HG03558 (cell line): ENCODE data around the gene TGM3.
"Not testable (repeated sequence)": the region's sequence is repeated elsewhere in the genome, so short reads cannot be mapped to it uniquely, and the experiment has no call there.

Experiments used
- ATAC-seq: cut with Tn5 transposase; IDR thresholded peaks from one replicate; pipeline ENCODE4 v1.9.1; 2021; ENCODE audit warnings: moderate number of reproducible peaks; ENCODE audit not compliant: unreplicated experiment; ENCODE audit errors: extremely low read depth

Gene TGM3, protein sequence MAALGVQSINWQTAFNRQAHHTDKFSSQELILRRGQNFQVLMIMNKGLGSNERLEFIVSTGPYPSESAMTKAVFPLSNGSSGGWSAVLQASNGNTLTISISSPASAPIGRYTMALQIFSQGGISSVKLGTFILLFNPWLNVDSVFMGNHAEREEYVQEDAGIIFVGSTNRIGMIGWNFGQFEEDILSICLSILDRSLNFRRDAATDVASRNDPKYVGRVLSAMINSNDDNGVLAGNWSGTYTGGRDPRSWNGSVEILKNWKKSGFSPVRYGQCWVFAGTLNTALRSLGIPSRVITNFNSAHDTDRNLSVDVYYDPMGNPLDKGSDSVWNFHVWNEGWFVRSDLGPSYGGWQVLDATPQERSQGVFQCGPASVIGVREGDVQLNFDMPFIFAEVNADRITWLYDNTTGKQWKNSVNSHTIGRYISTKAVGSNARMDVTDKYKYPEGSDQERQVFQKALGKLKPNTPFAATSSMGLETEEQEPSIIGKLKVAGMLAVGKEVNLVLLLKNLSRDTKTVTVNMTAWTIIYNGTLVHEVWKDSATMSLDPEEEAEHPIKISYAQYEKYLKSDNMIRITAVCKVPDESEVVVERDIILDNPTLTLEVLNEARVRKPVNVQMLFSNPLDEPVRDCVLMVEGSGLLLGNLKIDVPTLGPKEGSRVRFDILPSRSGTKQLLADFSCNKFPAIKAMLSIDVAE

DNA sequence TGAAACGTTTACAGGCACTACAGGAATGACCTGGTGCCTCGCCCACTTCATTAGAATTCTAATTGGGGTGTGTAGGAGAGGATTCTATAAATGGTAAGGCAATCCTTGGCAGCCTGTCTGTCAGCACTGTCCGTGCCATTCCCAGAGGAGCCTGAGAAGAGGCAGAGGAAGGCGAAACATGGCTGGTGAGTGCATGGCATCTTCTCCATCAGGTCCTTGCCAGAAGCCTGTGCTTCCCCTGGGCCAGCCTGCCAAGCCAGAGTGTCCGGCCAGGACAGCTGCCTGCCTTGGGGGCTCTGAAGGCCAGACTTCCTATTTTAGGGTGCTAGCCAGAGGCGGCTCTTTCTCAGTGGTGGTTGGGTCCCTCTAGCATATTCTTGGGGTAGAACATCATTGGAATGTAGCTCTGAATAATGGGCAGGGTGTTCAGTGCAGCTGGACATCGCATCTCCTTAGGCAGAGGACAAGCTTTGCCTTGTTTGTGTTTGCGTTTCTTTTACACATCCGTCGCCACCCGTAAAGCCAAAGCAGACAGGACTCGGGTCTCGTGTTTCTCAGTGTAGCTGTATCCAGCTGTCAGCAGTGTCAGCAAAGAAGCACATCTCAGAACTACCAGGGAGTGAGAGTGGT is at the start of gene TGM3:
TGM3 (plus strand) TSS at position 116 of the 630 bp plus-strand sequence; CDS start at position 179, 63 bp downstream.
- ATAC-seq, result no peak

DNA sequence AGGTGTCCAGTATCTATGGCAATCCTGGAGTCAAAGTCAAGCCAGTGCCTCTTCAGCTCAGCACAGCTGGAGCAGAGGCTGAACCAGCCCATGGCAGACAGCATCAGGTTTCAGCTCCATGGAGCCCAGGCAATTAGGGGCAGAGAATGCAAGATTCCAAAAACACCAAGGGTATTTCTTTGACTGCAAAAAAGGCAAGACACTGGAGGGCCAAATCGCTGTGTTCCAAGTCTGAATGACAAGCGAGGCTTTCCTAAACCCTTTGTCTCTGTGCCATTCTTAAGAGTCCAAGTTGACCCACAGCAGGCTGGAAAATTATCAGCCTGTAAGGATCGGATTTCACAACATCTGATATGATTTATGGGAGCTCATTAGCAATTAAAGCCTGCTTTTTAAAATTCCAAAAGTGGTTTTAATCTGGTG is 49.7 kb upstream of the TGM3 start:
- ATAC-seq, result no peak

DNA sequence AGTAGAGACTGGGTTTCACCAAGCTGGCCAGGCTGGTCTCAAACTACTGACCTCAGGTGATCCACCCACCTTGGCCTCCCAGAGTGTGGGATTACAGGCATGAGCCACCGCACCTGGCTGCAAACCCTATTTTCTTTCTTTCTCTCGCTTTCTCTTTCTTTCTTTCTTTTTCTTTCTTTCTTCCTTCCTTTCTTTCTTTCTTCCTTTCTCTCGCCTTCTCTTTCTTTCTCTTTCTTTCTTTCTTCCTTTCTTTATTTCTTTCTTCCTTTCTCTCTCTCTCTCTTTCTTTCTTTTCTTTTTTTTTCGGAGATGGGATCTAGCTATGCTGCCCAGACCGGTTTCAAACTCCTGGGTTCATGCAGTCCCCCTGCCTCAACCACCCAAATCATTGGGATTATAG is 47.0 kb upstream of the TGM3 start:
- no peak for ATAC-seq

GRCh38 chr20:2249935-2250334 is 45.9 kb upstream of the TGM3 start:
- no peak for ATAC-seq

DNA sequence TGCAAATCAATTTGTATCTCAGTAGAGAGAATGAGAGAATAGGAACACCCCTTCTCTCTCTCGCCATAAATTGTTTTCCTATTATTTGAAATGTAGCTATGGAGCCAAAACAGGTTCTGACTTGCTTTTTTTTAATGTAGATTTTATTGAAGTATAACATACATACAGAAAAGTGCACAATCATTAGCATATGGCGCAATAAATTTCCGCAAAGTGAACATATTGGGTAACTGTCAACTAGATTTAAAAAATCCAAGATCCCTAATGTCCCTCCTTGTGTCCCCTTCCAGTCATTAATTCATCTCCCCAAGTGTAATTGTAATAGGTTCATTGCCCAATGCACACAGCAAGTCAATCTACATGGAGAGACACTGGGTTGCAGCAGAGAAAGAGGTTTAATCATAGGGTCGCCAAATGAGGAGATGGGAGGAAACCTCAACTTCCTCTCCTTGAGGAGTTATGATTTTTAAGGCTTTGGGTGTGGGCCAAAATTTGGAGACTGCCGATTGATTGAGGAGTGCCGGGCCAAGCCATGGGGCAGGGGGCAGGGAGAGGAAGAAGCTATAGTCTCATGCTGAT is 43.3 kb upstream of the TGM3 start:
- no peak for ATAC-seq

DNA sequence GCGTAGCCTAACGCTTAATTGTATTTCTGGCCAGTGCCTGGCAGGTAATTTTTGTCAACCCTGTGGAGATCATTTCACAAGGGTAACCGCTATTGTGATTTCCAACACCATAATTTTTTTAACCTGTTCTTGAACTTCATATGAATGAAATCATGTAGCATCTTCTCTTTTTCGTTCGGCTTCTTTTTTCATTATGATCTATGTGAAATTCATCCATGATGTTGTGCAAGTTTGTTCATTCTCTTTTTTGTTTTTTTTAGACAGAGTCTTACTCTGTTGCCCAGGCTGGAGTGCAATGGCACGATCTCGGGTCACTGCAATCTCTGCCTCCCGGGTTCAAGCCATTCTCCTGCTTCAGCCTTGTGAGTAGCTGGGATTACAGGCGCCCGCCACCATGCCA is 42.5 kb upstream of the TGM3 start:
- ATAC-seq, result no peak

DNA sequence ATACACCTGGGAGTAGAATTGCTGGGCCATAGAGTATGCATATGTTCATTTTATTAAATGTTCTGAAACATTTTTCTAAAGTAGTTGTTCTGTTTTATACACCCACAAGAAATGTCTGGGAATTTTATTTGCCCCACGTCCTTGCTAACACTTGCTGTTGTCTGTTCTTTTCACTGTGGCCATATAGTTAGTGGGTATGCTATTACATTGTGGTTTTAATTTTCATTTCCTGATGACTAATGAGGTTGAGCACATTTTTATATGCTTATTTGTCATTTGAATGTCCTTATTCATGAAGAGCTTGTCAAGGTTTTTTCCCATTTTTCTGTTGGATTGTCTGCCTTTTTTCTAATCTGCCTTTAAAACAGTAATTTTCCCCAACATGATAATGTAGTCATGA is 41.5 kb upstream of the TGM3 start:
- no peak for ATAC-seq

DNA sequence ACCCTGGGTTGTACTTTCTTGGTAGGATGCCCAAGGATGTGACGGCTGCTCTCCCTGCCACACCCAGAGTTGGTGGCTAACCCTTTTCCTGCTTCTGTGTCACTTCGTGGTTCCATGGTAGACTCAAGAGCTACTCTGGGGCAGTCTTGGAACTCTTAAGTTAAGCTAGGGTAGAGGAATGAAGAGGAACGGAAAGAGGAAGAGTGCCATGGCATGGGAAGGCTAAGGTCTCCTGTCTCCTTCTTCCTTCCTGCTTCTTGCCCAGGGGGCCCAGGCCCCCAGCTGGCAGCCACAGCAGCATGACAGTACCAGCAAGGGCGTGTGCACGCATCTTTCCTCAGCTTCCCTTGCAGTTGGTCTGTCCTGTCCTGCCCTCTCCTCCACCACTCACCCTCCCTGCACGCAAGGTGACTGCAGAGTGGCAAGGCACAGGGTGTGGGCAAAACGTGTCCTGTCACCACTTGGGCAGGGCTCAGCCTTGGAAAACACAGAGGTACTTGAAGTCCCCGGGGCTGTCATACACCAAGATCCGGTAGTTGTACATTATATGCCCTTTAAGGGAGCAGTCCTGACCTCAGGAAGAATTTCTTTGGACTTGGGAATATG is 39.8 kb upstream of the TGM3 start:
- ATAC-seq, result no peak

DNA sequence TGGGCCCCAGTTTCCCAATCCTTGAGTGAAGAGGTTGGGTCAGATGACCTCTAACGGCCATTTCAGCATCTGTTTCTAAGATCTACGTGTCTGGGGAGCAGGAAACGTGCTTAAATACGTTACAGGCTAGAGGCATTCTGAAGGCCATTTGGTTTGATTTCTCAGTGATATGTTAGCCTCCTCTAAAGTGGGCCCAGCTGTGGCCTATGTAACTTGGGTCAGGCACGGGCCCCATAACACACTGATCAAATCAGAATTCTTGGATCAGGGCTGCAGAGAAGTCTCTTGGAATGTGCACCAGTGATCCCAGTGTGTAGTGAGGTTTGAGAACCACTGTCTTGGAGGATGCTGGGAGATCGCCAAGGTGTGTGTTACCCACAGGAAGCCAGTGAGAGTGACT is 36.1 kb upstream of the TGM3 start:
- no peak for ATAC-seq

- no peak for ATAC-seq
Measured at GRCh38 chr20:2260250-2260649, 35.6 kb upstream of the TGM3 start.

- ATAC-seq, result no peak
Measured at GRCh38 chr20:2261046-2261485, 34.7 kb upstream of the TGM3 start.

GRCh38 chr20:2261629-2262028 is 34.2 kb upstream of the TGM3 start:
- no peak for ATAC-seq

DNA sequence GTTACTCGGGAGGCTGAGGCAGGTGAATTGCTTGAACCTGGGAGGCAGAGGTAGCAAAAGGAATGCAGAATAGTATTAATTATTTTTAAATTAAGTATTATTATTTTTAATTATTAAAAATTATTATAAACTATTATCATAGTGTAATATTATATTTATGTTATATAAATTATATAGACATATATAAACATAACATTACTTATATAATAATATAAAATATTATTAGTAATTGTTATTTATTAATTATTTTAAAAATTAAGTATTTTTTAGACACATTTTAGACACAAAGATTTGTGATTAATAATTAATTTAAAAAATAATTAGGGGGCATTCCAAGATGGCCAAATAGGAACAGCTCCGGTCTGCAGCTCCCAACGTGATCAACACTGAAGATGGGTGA is 31.7 kb upstream of the TGM3 start:
- ATAC-seq, result no peak

- ATAC-seq, result not testable (repeated sequence)
Measured at GRCh38 chr20:2264621-2265374, 31.0 kb upstream of the TGM3 start.

DNA sequence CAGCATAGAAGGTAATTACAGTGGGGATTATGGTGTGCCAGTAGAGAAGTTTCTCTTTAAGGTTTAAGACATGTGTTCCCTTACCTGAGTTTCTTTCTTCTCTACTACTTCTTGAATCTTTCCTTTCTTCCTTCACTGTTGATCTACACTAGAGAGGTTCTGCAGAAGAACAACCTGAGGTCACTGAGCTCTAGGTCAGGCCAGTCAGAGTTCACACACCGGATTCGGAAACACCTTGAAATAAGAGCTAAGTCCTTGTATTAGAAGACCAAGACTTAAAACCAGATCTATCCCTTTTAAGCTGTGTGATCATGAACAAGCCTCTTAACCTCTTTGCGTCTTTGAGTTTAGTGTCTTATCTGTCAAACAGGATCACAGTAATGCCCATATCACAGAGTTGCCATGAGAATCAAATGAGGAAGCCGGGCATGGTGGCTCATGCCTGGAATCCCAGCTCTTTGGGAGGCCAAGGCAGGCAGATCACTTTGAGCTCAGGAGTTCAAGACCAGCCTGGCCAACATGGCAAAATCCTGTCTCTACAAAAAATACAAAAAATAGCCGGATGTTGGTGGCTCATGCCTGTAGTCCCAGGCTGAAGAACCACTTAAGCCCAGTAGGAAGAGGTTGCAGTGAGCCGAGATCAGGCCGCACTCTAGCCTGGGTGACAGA is 22.0 kb upstream of the TGM3 start:
- ATAC-seq, result no peak

- ATAC-seq, result no peak
Measured at GRCh38 chr20:2276015-2276414, 19.8 kb upstream of the TGM3 start.

- ATAC-seq, result no peak
Measured at GRCh38 chr20:2279253-2279779, 16.5 kb upstream of the TGM3 start.

- no peak for ATAC-seq
Measured at GRCh38 chr20:2280082-2280481, 15.7 kb upstream of the TGM3 start.

GRCh38 chr20:2281563-2281962 is 14.2 kb upstream of the TGM3 start:
- ATAC-seq, result no peak
